Stimulated activated CD8-positive, alpha-beta memory T cell treated with anti-CD3 and anti-CD28 coated beads, Interleukin-4, amount 100 ng/mL, for 1 hour (primary cell): ENCODE data around the gene FRMD5.

ENCODE experiments used
- DNase-seq, 2 donors: peaks; one replicate each; pipeline ENCODE4 v3.0.0-alpha.2; 2020; ENCODE audit warnings: low read depth in 2 of 2, low spot score in 1 of 2

FRMD5 gene

DNA sequence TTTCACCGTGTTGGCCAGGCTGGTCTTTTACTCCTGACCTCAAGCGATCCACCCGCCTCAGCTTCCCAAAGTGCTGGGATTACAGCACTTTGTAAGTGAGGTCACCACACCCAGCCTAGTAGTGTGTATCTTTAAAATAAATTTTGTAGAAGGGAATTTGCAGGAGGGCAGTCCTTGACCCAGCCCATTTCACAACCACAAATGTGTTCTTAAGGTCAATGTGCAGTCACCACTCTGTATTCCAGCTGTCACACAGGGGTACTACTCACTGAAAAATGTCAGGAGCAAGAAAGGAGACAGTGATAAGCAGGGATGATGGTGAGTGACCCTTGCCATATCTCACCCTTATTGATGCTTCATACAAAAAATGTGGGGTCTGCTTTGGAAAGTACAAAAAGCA, 98.5 kb downstream of the FRMD5 start:
- DNase-seq = no peak

DNA sequence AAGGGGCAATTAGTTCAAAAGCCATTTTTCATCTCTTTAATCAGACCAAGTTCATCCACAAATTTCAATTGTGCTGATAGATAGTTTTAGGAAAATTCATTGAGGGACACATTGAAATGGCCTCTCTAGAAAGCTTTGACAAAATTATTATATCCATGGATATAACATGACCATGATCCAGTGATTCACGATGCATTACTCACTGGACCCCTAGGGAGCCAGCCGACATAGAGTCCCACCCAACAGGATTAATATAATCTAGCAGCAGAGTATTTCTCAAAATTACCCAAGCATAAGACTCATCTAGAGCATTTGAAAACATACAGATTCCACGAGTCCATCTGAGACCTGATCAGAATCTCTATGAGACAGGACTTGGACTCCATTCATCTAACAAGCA, 100.3 kb downstream of the FRMD5 start:
- no peak for DNase-seq

DNA sequence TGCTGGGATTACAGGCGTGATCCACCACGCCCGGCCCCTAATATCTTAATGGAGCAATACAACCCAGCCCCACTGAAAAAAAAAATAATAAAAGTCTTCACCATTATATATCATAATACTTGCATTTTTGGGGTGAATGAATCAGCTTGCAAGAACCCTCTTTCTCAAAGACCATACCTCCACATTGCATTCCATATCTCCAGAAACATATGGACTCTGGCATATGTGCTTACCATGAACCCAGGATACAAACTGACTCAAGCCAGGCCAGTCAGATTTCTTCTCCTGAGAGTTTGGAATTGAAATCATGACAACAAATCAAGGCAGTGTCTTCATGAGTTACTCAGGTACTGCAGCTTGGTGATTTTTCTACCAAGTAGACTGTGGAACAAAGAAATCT, 101.2 kb downstream of the FRMD5 start:
- no peak for DNase-seq

DNA sequence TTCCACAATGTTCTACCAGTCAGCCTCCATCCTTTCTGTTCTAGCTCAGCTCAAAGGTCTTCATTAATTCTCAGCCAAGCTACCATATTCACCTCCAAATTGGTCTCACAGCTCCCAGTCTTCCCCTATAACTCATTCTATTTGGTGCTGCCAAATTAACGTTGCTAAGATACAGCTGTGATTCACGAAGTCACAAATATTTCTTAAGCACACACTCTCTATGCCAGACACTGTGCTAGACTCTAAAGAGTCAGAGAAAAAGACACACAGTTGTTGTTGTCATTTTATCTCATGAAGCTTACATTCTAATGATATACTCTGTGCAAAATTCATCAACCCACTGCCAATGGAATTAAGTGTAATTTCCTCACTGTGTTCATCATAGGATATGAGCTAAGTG, 102.8 kb downstream of the FRMD5 start:
- DNase-seq = no peak

DNA sequence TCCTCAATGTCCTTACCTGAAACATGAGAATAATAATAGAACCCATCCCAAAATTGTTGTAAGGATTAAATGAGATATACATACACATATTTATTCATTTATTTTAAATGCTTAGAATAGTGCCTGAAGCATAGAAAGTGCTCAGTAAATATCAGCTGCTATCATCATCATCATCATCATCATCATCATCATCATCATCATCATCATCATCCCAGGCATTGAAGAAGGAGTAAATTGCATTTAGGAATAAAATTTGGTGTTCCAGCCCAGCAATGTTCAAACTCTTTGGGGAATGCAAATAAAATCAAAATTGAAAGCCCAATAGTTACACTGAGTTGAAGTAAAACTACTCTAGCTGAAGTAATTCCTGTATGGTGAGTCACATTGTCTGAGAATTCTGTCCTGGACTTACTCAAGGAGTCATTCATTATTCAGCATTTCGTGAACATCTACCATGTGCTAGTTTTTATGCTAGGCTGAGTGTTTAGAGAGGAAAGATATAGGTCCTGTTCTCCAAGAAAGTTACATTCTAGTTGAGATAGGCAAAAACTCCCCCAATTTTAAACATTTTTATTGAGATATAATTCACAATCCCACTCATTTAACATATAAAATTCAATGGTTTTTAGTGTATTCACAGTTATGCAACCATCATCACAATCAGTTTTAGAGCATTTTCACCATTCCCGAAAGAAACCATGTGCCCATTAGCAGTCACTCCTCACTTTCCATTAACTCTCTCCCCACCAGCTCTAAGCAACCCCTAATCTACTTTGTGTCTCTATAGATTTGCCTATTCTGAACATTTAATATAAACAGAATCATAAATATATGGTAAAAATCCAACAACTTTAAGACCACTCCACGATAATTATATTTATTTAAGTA, 107.2 kb downstream of the FRMD5 start:
- DNase-seq = no peak

DNA sequence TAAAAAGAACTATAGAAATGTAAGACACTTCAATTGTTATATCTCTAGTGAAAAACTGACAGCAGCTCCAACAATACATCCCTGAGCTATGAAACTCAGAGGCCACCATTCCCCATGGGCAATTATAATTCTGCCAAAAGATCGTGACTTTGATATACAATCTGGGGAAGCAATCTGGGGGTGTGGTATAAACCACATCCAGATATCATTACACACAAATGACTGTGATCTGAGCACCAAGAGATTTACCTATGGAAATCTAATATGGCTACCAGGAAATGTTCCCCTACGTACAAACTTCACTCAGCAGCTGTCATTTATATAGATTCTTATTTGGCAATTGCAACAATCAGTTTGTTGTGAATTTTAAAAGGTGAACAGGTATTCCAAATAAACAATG, 110.3 kb downstream of the FRMD5 start:
- DNase-seq = no peak

DNA sequence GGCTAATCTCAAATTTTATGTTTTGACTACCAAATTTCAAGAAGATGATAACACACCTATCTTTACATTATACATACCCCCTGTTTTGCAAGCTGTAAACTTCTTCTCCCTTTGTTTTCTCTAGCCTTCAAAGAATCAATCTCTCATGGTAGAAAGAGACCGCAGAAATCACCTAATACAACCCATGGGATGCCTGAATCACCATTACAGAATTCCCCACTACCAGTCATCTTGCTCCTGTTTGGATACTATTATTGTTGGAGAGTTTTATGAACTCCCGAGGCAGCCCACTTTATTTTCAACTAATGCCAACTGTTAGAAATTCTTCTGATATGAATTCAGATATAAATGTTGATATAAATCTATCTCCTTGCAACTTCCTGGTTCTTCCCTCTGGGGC, 110.9 kb downstream of the FRMD5 start:
- DNase-seq = no peak

DNA sequence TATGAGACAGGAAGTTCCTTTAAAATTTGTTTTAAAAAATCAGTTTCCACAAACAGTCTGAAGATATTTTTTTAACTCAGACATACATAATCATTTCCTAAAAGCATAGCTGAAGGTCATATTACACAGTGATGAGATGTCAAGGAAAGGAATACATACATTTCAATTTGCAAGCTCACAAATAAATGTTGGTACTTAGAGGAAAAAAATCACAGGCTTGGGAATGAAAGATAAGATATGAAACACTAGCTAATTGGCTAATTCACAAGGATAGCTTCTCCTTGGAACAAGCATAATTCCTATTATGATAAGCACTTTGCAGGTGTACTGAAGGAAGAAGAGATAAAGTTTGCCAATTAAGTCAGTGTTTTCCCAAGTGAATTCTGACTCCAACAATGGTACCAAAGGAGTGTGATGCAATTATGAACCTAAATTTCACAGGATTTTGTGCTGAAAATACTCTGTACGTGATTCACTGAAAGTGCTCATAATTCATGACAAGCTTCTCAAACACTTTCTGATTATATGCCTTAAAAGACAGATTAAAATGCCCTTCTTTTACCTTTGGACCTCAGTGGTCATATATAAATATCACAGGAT, 112.4 kb downstream of the FRMD5 start:
- no peak for DNase-seq

DNA sequence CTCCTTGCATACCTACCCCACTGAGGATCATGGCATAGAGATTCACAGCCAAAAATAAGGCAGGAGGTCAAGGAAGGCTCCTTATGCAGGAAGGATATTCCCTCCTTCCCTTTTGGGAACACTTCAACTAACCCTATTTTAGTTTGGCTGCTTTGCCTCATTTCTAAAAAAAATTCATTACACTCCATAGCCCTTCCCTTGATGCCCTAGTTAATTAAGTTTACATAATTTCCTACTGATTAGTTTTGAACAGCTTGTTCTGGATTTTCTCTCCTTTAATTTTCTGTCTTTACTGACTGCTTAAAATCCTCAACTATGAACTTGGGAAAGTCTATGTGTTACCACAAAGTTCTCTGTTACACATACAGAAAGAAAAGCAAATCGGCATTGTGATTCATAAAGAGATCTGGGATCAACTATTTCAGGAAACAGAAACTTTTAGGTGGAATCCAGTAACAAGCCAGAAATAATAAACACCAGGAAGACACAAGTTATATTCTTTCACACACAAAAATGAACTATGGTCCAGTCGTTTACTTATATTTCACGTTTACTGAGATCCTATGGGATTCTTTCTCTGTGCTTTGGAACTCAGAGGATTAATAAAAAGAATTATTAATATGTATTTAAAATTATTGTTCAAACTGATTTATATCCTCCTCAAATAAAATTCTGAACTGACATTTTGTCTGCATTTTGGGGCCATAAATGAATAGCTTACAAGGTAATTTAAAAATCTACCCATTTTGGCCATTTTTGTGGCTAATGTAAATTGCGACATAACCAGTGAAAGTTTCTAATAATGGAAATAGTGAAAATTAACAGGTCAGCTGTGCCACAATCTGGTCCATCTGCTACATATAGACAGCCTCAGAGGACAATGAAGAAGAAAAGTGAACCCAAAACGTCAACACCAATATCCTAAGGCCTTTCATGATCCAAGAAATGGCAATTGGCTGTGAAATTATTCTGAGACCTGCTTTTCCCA, 113.8 kb downstream of the FRMD5 start:
- no peak for DNase-seq

DNA sequence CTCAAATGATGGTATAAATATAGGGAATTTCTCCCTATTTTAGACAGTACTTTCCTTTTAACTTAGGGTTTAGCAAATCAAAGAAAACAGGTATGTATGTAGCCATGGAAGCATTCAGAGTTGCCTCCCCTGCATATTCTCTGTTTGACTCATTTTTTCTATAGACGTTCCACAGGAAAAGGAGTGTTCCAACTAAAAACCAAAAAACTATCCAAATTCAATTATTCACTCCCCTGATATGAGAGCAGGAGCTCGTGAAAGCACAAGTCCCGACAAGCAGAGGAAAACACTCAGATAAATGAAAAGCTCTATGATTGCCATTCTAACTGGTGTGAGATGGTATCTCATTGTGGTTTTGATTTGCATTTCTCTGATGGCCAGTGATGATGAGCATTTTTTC, 119.5 kb downstream of the FRMD5 start:
- no peak for DNase-seq

DNA sequence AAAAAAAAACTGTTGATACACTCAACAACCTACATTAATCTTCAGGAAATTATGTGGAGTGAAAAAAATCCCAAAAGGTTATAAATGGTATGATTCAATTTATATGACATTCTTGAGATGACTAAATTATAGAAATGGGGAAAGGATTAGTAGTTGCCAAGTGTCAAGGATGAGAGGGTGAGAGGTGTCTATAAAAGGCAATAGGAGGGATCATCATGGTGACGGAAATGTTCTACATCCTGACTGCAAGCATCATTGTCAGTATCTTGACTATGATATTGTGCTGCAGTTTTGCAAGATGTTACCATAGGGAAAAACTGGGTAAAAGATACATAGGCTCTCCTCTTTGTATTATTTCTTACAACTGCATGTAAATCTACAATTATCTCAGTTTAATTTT, 125.6 kb downstream of the FRMD5 start:
- DNase-seq = no peak

DNA sequence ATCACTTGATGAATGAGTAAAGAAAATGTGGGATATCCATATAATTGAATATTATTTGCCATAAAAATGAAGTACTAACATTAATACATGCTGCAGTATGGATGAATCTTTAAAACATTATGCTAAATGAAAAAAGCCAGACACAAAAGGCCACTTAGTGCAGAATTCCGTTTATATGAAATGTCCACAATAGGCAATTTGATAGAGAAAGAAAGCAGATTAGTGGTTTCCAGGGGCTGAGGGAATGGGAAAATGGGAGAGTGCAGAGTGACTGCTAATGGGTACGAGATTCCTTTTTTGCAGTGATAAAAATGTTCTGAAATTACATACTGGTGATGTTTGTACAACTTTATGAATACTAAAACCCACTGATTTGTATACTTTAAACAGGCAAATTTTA, 126.7 kb downstream of the FRMD5 start:
- DNase-seq = no peak

DNA sequence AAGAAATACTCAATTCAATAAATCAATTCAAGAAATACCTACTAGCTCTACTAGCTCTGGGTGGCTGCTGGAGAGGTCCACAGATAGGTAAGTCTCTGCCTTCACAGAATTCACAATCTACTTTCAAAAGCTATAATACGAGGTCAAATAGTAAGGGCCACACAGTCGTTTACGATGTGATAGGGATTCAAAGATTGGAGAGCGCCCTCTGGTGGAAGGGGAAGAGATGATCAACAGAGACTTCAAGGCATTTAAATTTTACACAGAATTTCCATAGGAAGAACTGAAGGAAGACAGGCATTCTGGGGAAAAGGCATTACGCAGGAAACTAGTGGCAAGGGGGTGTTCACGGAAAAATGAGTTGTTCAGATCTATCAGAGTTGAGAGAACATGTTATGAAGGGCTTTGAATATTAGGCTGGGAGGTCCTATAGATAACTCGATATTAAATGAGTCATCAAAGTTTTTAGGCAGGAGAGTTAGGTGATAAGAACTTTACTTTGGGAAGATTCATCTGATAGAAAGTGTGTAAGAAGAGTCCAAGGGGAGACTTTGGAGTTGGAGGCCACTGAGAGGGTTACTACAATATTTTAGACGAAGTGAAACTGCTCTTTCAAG, 128.8 kb downstream of the FRMD5 start:
- peak in 1 of 2 donors; percentile 27 for DNase-seq

DNA sequence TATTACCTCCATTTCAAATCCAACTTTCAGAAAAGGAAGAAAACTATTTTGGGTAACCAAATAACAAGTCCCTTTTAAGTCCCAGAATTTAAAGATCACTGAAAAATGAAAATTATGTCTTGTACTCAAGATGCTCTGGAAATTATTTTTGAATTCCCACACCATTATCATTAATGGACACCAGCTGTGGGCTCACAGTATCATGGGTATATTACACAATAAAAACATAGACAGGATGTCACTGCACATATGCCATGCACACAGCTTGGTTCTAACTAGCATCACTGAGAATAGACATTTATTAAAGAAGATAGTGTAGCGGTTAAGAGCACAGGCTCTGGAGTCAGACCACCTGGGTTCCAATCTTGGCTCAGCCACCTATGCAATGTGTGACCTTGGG, 130.4 kb downstream of the FRMD5 start:
- no peak for DNase-seq

DNA sequence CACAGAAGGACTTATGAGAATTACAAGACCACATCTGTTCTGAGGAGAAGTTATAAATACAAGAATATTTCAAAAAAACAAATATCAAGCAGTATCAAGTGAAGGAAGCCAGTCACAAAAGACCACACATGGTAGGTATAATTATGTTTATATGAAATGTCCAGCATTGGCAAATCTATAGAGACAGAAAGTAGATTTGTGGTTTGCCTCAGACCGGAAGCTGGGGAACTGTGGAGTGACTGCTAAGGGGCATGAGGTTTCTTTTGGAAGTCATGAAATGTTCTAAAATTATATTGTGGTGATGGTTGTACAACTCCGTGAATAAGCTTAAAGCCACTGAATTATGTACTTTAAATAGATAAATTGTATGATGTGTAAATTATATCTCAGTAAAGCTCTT, 136.9 kb downstream of the FRMD5 start:
- no peak for DNase-seq

DNA sequence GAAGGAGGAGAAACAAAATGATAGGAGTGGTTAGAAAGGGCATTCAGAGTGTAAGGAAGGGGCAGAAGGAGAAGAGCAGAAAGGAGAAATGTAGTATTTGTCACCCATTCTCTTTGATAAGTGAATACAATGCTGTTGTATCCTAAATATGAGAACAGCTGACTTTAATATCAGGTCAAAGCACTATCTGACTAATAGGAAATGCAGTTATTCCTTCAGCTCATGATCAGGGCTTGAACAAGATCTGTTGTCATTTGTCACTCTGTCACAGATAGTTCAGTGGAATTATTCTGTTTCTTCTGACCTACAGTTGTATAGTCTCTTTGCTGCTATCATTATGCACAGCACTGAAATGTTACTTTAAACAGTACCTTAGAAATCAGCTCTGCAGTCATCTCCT, 149.4 kb downstream of the FRMD5 start:
- DNase-seq = no peak

DNA sequence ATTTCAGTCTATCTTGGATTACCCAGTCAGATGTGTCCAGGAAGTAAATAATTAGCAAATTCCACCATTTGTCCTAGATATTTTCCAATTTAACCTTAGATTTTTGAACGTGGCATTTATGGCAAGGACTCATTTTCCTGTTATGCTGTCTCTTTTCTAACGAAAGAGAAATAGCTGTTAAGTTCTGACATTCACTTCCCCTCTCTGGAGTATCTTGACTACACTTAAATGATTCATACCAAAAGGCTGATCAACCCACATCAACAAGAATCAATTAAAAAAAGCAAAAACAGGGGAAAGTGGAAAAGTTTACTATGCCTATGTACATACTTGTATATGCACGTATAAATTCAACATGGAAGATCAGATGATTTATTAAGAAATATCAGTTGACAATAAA, 149.9 kb downstream of the FRMD5 start:
- DNase-seq = no peak

DNA sequence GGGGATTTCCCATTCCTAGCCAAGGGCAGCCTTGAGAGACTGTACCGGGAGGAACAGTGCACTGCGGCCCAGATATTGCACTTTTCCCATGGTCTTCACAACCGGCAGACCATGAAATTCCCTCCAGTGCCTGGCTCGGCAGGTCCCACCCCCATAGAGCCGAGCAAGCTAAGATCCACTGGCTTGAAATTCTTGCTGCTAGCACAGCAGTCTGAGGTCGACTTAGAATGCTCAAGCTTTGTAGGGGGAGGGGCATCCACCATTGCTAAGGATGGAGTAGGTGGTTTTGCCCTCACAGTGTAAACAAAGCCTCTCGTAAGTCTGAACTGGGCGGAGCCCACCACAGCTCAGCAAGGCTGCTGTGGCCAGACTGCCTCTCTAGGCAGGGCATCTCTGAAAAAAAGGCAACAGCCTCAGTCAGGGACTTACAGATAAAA, 156.3 kb downstream of the FRMD5 start:
- DNase-seq = no peak

DNA sequence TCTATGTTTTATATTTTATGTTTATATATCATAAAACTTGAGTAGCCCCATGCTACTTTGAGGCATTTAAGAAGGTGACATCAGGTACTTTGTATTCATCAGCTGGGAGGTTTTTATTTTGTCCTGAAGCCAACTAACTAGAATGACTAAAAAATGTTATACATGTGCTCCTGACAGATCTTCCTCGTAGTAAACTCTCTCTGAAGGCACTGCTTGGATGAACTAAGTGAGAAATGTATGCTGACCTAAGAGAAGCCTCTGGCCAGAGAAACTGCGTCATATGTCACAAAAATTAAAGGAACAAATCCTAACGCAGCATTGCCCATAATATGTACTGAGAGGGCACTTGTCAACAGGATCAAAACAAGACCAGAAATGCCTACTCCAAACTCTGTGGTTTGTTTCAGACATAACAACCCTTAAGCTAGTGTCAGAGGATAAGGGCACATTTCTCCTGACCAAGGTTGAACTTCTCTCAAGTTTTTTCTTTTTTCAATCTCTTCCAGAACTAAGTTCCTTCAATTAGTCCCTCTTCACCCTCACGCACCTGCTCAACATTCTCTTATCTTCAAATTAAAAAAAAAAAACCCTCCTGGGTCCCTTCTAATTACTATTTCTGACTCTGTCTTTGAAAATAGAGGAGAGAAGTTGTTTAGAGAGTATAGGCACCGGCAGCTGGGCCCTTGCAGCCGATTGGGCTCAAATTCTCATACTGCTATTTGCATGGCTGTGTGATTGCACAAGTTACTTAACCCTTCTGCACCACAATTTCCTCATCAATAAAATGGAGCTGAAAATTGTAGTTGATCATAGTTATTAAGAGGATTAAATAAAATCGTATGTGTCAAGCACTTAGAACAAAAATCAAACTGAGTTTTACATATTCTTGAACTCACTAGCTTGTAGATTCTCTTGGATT, 159.0 kb downstream of the FRMD5 start:
- no peak for DNase-seq

DNA sequence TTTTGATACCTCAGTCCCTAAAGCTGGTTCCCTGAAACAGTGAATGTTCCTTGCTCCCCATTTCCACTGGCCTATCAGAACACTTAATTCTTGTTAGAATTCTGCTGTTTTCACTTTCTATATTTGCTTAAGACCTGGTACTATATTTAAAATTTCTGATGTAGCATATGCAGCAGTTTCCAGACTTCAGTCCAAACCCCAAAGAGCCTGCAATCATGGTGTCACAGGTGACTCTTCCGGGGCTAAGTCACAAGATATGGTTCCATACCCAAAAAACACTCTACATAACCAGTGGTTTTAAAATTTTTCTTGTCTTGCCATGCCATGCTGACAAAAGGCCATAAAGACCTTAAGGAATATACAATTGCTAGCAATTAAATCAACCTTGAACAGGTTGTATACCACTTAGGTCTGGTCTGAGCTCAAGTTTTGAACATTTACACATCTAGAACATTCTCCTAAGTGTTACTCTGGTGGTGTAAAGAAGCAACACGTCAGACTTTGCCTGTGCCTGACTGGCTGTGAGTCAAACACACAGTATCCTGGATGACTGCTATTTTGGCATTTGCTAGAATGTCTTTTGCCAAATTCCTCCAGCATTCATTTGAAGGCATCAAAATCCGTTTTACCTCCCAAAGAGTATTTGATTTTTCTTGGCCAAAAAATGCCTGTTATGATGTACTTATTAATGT, 160.0 kb downstream of the FRMD5 start:
- no peak for DNase-seq
